Retinal pigment epithelial cell (primary cell): ENCODE measurements around the gene LIPC.

Source experiments
- DNase-seq: peaks from one replicate; pipeline ENCODE4 v3.0.0-alpha.2; 2010; ENCODE audit warnings: low read depth
- H3K4me3 ChIP-seq: 2 replicates; pipeline ENCODE4 v1.5.1; 2011; ENCODE audit warnings: mild to moderate bottlenecking, low read length, control low read depth, moderate library complexity
- TF ChIP-seq, protein P1 (sequence below): conservative IDR thresholded peaks from 2 replicates; pipeline ENCODE4 v1.5.1; 2011; ENCODE audit warnings: low read depth, low read length, control low read depth, inconsistent platforms

Gene LIPC

GRCh38 chr15:58486564-58486963, 54.8 kb downstream of the LIPC start:
- H3K4me3 ChIP-seq, result no peak overlapping the region
- no peak for DNase-seq
- TF ChIP-seq, protein P1, sequence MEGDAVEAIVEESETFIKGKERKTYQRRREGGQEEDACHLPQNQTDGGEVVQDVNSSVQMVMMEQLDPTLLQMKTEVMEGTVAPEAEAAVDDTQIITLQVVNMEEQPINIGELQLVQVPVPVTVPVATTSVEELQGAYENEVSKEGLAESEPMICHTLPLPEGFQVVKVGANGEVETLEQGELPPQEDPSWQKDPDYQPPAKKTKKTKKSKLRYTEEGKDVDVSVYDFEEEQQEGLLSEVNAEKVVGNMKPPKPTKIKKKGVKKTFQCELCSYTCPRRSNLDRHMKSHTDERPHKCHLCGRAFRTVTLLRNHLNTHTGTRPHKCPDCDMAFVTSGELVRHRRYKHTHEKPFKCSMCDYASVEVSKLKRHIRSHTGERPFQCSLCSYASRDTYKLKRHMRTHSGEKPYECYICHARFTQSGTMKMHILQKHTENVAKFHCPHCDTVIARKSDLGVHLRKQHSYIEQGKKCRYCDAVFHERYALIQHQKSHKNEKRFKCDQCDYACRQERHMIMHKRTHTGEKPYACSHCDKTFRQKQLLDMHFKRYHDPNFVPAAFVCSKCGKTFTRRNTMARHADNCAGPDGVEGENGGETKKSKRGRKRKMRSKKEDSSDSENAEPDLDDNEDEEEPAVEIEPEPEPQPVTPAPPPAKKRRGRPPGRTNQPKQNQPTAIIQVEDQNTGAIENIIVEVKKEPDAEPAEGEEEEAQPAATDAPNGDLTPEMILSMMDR, result no peak

- DNase-seq, result no peak
- TF ChIP-seq, protein P1, result no peak
- H3K4me3 ChIP-seq, result no peak overlapping the region
These were observed 55.4 kb downstream of the LIPC start for GRCh38 chr15:58487041-58487723.

DNA sequence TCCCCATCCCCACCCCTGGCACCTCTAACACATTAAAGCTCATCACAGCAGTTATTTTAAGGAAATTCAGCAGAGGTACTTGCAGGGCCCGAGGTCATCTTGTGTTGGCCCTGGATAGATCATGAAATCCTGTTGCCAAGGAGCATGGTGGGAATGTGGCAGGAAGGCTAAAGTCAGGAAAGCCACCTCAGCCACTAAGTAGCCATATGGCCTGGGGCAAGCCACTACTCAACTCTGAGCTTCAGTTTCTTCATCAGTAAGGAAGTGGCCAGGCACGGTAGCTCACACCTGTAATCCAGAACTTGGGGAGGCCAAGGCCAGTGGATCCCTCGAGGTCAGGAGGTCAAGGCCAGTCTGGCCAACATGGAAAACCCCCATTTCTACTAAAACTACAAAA, 55.9 kb downstream of the LIPC start:
- TF ChIP-seq, protein P1, result no peak
- H3K4me3 ChIP-seq, result no peak overlapping the region
- no peak for DNase-seq

DNA sequence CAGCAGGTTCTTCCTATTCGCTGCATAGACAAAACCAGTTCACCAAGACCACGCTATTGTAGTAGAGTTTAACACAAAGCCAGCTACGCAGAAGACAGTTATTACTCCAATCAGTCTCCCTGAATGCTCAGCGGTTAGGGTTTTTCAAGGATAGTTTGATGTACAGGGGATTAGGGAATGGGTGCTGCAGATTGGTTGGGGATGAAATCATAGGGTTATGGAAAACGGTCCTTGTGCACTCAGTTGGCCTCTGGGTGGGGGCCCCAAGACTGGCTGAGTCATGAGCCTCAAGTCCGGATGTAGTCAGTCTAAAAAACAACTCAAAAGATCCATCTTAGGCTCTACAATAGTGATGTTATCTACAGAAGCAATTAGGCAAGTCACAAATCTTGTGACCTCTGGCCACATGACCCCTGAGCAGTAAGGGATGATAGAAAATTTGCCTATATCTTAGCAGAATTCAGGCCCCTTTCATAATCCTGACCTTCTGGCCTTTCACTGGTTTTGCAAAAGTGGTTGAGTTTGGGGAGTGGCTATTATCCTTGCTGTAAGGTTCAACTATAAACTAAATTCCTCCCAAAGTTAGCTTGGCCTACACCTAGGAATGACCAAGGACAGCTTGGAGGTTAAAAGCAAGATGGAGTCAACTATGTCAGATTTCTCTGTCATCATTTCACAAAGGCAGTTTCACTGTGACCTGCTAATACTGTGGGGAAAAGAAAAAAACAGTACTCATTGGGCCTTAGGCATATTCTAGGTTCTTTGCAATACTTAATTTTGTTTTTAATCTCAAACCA, 57.7 kb downstream of the LIPC start:
- TF ChIP-seq, protein P1, result no peak
- no peak overlapping the region for H3K4me3 ChIP-seq
- no peak for DNase-seq

DNA sequence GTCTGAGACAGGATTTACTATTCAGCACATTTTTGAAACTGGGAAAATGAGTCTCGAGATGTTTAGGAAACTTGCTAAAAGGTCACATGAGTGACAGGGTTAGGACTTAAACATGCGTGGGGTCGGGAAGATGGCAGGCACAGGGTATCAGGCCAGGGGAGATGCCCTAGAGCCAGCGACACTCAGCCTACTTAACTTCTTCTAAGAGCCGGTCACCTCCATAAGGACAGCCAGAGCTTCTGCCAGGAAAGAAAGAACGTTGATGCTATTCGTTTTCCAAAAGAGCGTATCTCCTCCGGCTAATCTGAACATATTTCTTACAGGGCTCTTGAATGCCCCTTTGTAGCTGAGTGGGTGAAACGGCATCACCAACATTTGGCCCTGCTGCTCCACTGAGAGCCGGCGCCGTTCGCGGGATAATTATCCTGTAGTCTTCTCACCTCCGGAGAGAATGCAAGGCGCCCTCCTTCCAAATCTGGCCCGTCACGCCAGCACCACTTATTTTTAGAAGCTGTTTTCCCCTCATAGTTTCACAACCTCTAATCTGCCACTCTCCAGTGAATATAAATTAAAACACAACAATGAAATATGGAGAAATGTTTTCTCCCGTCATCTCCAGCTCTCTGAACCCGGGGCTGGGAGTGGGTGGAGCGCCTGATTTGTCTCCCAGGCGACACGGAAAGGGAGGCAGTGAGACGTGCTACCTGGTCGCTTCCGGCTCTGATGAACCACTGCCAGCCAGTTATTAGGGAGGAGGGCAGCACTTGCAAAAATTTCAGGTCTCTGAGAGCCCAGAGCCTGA, 58.5 kb downstream of the LIPC start:
- TF ChIP-seq, protein P1, result no peak
- no peak for DNase-seq
- H3K4me3 ChIP-seq, result no peak overlapping the region

DNA sequence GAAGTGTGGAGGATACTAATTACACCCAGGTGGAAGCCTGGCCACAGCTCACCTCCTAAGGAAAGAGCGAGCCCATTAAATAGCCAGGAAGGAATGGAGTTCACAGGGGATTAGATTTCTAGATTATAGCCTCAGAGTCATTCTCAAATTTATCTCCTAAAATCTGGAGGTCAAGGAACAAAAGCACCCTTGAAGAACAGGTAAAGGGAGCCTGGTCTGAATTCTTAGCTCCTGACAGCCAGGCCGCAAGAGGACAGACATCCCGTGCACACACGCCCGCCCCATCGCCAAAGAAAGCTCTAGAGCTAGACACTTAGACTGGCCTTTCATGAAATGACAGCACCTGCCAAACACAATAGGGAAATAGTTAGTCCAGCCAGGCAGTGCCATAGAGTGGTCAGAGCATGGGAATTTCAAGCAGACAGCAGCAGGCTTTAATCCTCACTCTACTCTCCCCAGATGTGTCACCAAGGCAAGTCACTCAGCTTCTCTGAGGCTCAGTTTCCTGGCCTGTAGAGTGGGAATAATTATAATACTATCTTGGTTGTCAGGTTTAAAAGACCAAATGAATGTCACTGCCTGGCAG, 59.2 kb downstream of the LIPC start:
- DNase-seq, result no peak
- H3K4me3 ChIP-seq, result no peak overlapping the region
- TF ChIP-seq, protein P1, result no peak
